ENCODE data around the gene OR11H7. TPM values are rescaled to one million over a fixed set of nuclear protein-coding genes. Genes with fewer than 3 reads are reported as not detected.
"Not testable (repeated sequence)": the region's sequence is repeated elsewhere in the genome, so short reads cannot be mapped to it uniquely, and the experiment has no call there.

The OR11H7 gene
- total and polyA plus RNA-seq, 12 donors = not detected

DNA sequence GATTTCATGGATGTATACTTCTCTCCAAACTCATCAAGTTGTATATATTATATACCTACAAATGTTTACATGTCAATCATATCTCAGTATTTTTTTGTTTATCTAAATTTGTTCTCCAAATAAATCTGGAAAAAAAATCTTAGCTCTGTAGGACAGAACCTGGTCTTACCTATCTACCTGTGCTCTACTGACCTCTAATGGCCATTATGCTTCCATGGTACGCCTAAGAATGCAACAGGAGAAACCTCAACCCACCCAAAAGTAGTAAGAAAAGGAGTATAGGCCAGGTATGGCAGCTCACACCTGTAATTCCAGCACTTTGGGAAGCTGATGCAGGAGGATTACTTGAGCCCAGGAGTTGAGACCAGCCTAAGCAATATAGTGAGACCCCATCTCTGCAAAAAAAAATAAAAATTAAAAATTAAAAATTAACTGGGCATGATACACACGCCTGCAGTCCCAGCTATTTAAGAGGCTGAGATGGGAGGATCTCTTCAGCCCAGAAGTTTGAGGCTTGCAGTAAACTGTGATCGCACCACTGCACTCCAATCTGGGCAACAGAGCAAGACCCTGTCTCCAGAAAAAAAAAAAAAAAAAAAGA is 19.0 kb downstream of the OR11H7 start:
- Histone ChIP-seq H3K27ac (no peak overlapping the region), H3K27me3 (no peaks in the 10 kb centered on the region), H3K4me1 (no peaks in the 10 kb centered on the region), H3K4me3 (no peak overlapping the region), H3K9me3 (peaks cover 0 to 37% (median under 1%) of the 10 kb centered on the region in 11 donors), H3K36me3 (no peaks in the 10 kb centered on the region)
- WGBS, 2 donors = 42 to 52% methylated on average over 3 of the region's 3 CpGs
- ATAC-seq = no peak
- intact Hi-C loops (cut with DNase I) = no loop called here
- DNase-seq = no peak
- TF ChIP-seq, protein P1, sequence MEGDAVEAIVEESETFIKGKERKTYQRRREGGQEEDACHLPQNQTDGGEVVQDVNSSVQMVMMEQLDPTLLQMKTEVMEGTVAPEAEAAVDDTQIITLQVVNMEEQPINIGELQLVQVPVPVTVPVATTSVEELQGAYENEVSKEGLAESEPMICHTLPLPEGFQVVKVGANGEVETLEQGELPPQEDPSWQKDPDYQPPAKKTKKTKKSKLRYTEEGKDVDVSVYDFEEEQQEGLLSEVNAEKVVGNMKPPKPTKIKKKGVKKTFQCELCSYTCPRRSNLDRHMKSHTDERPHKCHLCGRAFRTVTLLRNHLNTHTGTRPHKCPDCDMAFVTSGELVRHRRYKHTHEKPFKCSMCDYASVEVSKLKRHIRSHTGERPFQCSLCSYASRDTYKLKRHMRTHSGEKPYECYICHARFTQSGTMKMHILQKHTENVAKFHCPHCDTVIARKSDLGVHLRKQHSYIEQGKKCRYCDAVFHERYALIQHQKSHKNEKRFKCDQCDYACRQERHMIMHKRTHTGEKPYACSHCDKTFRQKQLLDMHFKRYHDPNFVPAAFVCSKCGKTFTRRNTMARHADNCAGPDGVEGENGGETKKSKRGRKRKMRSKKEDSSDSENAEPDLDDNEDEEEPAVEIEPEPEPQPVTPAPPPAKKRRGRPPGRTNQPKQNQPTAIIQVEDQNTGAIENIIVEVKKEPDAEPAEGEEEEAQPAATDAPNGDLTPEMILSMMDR (IDR thresholded peaks at IDR 0.05) = no peak

DNA sequence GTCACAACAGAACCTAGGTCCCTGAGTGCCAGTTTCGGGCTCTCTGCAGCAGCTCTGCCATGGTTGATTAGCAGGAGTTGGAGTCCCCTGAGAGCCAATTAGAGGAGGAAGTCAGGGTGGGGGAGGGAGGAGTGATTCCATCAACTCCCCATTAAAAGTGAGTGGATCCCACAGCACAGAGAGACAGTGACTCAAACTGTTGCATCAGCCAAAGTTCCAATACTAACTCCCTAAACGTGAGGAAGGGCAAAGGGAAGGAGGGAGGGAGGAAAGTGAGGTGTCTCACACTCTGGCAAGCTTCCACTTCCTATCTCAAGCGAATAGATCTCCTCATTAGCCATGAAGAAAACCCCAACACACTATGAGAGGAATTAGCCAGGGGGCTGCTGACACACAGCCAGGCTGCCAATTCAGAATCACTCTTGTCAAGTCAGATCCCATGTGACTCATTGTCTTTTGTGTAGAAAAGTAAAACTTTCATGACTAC is 33.9 kb downstream of the OR11H7 start:
- 36 to 49% methylated on average over 3 of the region's 3 CpGs for WGBS, 2 donors
- TF ChIP-seq, protein P1 (IDR thresholded peaks at IDR 0.05) = no peak

DNA sequence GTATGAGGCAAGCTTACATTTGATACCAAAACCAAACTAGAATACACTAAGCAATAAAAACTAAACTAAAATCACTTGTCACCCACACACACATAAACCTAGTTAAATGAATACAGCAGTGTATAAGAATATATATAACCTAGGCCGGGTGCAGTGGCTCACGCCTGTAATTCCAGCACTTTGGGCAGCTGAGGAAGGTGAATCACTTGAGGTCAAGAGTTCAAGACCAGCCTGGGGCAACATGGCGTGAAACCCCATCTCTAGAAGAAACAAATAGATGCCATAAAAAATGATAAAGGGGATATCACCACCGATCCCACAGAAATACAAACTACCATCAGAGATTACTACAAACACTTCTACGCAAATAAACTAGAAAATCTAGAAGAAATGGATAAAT is 35.6 kb downstream of the OR11H7 start:
- DNase-seq; H3K27ac ChIP-seq; H3K4me3 ChIP-seq; intact Hi-C loops (cut with DNase I); H3K27me3 ChIP-seq; H3K9me3 ChIP-seq; H3K4me1 ChIP-seq; H3K36me3 ChIP-seq; ATAC-seq: not testable (repeated sequence)
- WGBS, 2 donors = 90 to 96% methylated on average over 5 of the region's 5 CpGs

More for the DNA sequence above, 33.9 kb downstream of the OR11H7 start:
- no peak overlapping the region for H3K27ac ChIP-seq
- H3K27me3 ChIP-seq = no peaks in the 10 kb centered on the region
- no peak for DNase-seq
- no peaks in the 10 kb centered on the region for H3K36me3 ChIP-seq
- intact Hi-C loops (cut with DNase I) = no loop called here
- no peak overlapping the region for H3K4me3 ChIP-seq
- ATAC-seq = no peak
- H3K9me3 ChIP-seq = peaks cover 0 to 8% (median 0%) of the 10 kb centered on the region in 11 donors
- H3K4me1 ChIP-seq = no peaks in the 10 kb centered on the region

DNA sequence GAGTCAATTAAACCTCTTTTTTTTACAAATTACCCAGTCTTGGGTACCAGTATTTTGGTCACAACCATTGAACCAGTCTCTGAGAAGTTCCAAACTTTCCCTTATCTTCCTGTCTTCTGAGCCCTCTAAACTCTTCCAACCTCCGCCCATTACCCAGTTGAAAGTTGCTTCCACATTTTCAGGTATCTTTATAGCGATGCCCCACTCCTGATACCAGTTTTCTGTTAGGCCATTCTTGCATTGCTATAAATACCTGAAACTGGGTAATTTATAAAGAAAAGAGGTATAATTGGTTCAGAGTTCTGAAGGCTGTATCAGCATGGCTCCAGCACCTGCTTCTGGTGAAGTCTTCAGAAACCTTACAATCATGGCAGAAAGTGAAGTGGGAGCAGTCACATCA is 45.3 kb downstream of the OR11H7 start:
- no peak for ATAC-seq
- 97 to 98% methylated on average over 2 of the region's 2 CpGs for WGBS, 2 donors
- peaks cover 0 to 44% (median 8%) of the 10 kb centered on the region in 11 donors for H3K9me3 ChIP-seq
- H3K4me1 ChIP-seq = no peaks in the 10 kb centered on the region
- no peaks in the 10 kb centered on the region for H3K27me3 ChIP-seq
- H3K36me3 ChIP-seq = peaks cover 0 to 3% (median 0%) of the 10 kb centered on the region in 9 donors
- intact Hi-C loops (cut with DNase I) = no loop called here
- no peak overlapping the region for H3K27ac ChIP-seq
- TF ChIP-seq, protein P1 (IDR thresholded peaks at IDR 0.05) = no peak
- DNase-seq = no peak
- H3K4me3 ChIP-seq = no peak overlapping the region

DNA sequence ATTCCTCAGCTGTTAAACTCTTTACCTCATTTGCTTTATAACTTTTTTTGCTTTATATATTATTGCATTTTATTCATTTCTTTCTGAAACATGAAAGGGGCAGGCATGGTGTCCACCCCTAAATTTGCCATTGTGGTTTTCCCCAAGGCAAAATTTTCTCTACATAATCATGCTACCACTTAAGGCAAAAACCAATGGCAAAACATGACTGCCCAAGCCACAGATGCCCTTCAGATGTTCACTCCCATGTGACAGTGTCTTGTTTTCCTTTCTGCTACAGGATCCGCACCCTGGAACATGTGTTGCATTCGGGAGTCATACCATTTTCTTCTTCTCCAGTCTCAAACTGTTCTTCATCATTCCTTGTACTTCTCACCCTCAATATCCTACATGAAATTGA is 48.6 kb downstream of the OR11H7 start:
- TF ChIP-seq, protein P1 (IDR thresholded peaks at IDR 0.05) = no peak
- Histone ChIP-seq H3K4me1 (no peaks in the 10 kb centered on the region), H3K36me3 (peaks cover 0 to 12% (median 0%) of the 10 kb centered on the region in 9 donors), H3K9me3 (peaks cover 0 to 32% (median 8%) of the 10 kb centered on the region in 11 donors), H3K27me3 (no peaks in the 10 kb centered on the region), H3K4me3 (no peak overlapping the region), H3K27ac (no peak overlapping the region)
- ATAC-seq (no peak), DNase-seq (no peak)
- intact Hi-C loops (cut with DNase I) = no loop called here
- WGBS, 2 donors = 96 to 98% methylated on average over 2 of the region's 2 CpGs
